Heart right ventricle (tissue), 16 donors: ENCODE results near the gene PKD1L1. TPM values are rescaled to one million over a fixed set of nuclear protein-coding genes. Genes with fewer than 3 reads are reported as not detected.

ENCODE experiments used
- ATAC-seq, 8 donors: fragments of 200-7000 bp; cut with Tn5 transposase; one replicate each; pipeline ENCODE4 v1.9.1; 2020; ENCODE audit warnings: mild to moderate bottlenecking in 8 of 8, moderate library complexity in 8 of 8, moderate number of reproducible peaks in 1 of 8
- DNase-seq, 2 donors: peaks; one replicate each; pipeline ENCODE4 v3.0.0-alpha.2; 2020
- H3K27ac ChIP-seq, 10 donors: fragments of 200-600 bp; sonication (generic) in 2 of 10; one replicate each; pipeline versions ENCODE4 v1.5.0 to v1.8.0; 2020 to 2022; ENCODE audit warnings: mild to moderate bottlenecking in 3 of 10
- H3K27me3 ChIP-seq, 7 donors: fragments of 200-600 bp; one replicate each; pipeline ENCODE4 v1.8.0; 2021 to 2022; ENCODE audit warnings: mild to moderate bottlenecking in 2 of 7
- H3K36me3 ChIP-seq, 9 donors: fragments of 200-600 bp; sonication (generic) in 1 of 9; one replicate each; pipeline versions ENCODE4 v1.5.0 to v1.8.0; 2020 to 2022; ENCODE audit warnings: mild to moderate bottlenecking in 2 of 9
- H3K4me1 ChIP-seq, 9 donors: fragments of 200-600 bp; sonication (generic) in 1 of 9; one replicate each; pipeline versions ENCODE4 v1.5.0 to v1.8.0; 2020 to 2022; ENCODE audit warnings: mild to moderate bottlenecking in 4 of 9
- H3K4me3 ChIP-seq, 10 donors: fragments of 200-600 bp; sonication (generic) in 2 of 10; one replicate each; pipeline versions ENCODE4 v1.5.0 to v1.8.0; 2020 to 2022; ENCODE audit warnings: mild to moderate bottlenecking in 7 of 10, moderate library complexity in 2 of 10
- H3K9me3 ChIP-seq, 11 donors: fragments of 200-600 bp in 10 of 11; sonication (generic) in 2 of 11; one replicate each; pipeline versions ENCODE4 v1.5.0 to v1.8.0; 2013 to 2022; ENCODE audit warnings: mild to moderate bottlenecking in 2 of 11, control low read depth in 1 of 11, moderate library complexity in 1 of 11
- WGBS, 2 donors: extraction: QIAGEN DNeasy Blood & Tissue Kit; methylation state at CpG; one replicate each; pipeline ENCODE4 v1.1.7; 2013; ENCODE audit warnings: inconsistent platforms in 1 of 2; 5-methylcytosine and 5-hydroxymethylcytosine counted together
- intact Hi-C, 10 donors: fragments of 100-400 bp; cut with DNase I; formaldehyde crosslinking; loops; one replicate each; pipeline versions ENCODE4 v1.11.1 to v1.14.2; 2022
- polyA plus RNA-seq, 2 donors: library from polyadenylated mRNA; stranded (reverse); fragments of 200-250 nt; gene quantifications; one replicate each; pipeline ENCODE4 v1.2.3, GENCODE V29; 2013
- total RNA-seq, 10 donors: library from RNA; stranded (reverse); fragmentation: NEBNext Ultra II Directional in 3 of 10; extraction: Animal tissue kit (Norgen Biotek cat#: 25700) in 3 of 10; gene quantifications; one replicate each; pipeline versions ENCODE4 v1.2.1 to v1.2.4, GENCODE V29; 2021 to 2023
- TF ChIP-seq, protein P1 (sequence below), 9 donors: fragments of 200-600 bp; sonication (generic) in 2 of 9; IDR thresholded peaks; one replicate each; pipeline versions ENCODE4 v1.5.0 to v1.8.0; 2021 to 2022; ENCODE audit warnings: antibody characterized with exemption in 9 of 9, mild to moderate bottlenecking in 5 of 9, moderate library complexity in 1 of 9
- donor health status: Arrhythmogenic right ventricular cardiomyopathy.
- donor health status: ischemic (EF 13 %, LVEDD 7.1; RV severe dilation, severe dysfunction).
- donor health status: healthy with polysubstance abuse.
- donor health status: DM: no; HTN: yes; CAD: no.
- donor health status: DM: no; HTN: no; CAD: no.
- donor health status: ischemic (EF 25% LVEDD 6.9; RV normal size, moderate dysfunction).
- donor health status: ischemic (EF 25% LVEDD 5.7; RV mildly dilated, moderate dysfunction).
- donor health status: healthy.
- donor health status: DM: yes; HTN: yes; CAD: no.
- donor health status: Ischemic cardiomyopathy.
- donor health status: ischemic (EF 35%, LVEDD 5.7; RV mildly dilated, moderate dysfunction).
- donor health status: nonischemic (EF 11% LVEDD 7.7; RV severe dilation, severe dysfunction).
- donor health status: DM: yes; HTN: yes; CAD: no.
- donor health status: PGD.
- donor health status: ischemic (EF 29% LVEDD 5.4; RV normal size, mild dysfunction).
- donor health status: nonischemic (EF 23%, LVEDD 6.1; RV moderate dilation, normal function).

The PKD1L1 gene
- total and polyA plus RNA-seq, 12 donors = 1.5 to 4.7 (median 2.4) TPM

GRCh38 chr7:47901542-47901941, 46.7 kb downstream of the PKD1L1 start:
- intact Hi-C loops = no loop called here

GRCh38 chr7:47897831-47898230, 50.4 kb downstream of the PKD1L1 start:
- no peak overlapping the region for H3K4me3 ChIP-seq
- 89 to 91% methylated on average over 4 of the region's 4 CpGs for WGBS, 2 donors
- DNase-seq (no peak), ATAC-seq (no peak)
- H3K27me3 ChIP-seq = no peaks in the 10 kb centered on the region
- H3K9me3 ChIP-seq = no peaks in the 10 kb centered on the region
- no peaks in the 10 kb centered on the region for H3K4me1 ChIP-seq
- peaks cover 0 to 34% (median 0%) of the 10 kb centered on the region in 9 donors for H3K36me3 ChIP-seq
- TF ChIP-seq, protein P1, sequence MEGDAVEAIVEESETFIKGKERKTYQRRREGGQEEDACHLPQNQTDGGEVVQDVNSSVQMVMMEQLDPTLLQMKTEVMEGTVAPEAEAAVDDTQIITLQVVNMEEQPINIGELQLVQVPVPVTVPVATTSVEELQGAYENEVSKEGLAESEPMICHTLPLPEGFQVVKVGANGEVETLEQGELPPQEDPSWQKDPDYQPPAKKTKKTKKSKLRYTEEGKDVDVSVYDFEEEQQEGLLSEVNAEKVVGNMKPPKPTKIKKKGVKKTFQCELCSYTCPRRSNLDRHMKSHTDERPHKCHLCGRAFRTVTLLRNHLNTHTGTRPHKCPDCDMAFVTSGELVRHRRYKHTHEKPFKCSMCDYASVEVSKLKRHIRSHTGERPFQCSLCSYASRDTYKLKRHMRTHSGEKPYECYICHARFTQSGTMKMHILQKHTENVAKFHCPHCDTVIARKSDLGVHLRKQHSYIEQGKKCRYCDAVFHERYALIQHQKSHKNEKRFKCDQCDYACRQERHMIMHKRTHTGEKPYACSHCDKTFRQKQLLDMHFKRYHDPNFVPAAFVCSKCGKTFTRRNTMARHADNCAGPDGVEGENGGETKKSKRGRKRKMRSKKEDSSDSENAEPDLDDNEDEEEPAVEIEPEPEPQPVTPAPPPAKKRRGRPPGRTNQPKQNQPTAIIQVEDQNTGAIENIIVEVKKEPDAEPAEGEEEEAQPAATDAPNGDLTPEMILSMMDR (IDR thresholded peaks at IDR 0.05) = no peak
- no peak overlapping the region for H3K27ac ChIP-seq
- intact Hi-C loops = no loop called here

More at GRCh38 chr7:47901542-47901941, 46.7 kb downstream of the PKD1L1 start:
- no peak overlapping the region for H3K27ac ChIP-seq
- no peak for ATAC-seq
- no peaks in the 10 kb centered on the region for H3K4me1 ChIP-seq
- H3K36me3 ChIP-seq = peaks cover 0 to 50% (median 0%) of the 10 kb centered on the region in 9 donors
- 86% methylated on average over 11 of the region's 11 CpGs for WGBS, 2 donors
- H3K27me3 ChIP-seq = no peaks in the 10 kb centered on the region
- H3K9me3 ChIP-seq = no peaks in the 10 kb centered on the region
- DNase-seq = no peak
- H3K4me3 ChIP-seq = no peak overlapping the region
- TF ChIP-seq, protein P1 (IDR thresholded peaks at IDR 0.05) = no peak

DNA sequence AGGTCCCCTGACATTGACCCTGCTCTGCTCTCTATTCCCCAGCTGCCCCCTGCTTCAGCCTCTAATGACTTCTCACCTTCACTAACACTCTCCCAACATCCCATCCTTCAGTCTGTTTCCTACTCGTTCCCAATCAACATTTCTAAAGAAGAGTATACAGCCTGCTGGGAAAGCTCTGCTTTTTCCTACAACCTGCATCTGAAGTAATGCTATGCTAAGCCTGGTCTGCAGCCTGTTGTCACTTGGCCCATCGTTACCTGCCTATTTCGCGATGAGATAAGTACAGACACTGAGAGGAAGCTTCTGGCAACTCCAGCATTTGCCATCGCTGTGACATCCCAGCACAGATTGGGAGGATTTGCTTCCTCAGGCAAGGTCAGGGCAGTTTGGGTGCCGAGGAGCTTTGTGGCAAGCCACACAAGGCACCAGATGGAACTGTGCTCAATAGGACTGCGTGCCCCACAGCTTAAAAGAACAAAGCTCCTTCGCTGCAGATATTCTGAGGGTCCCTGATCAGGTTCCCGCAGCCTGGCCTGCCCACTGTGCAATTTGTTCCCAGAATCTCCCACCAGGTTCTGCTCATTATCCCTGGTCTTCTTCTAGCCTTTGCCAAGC, 51.4 kb downstream of the PKD1L1 start:
- Histone ChIP-seq H3K27ac (no peak overlapping the region), H3K36me3 (peaks cover 0 to 33% (median 0%) of the 10 kb centered on the region in 9 donors), H3K4me1 (no peaks in the 10 kb centered on the region), H3K4me3 (no peak overlapping the region), H3K27me3 (no peaks in the 10 kb centered on the region), H3K9me3 (no peaks in the 10 kb centered on the region)
- TF ChIP-seq, protein P1 (IDR thresholded peaks at IDR 0.05) = no peak
- 68 to 80% methylated on average over 9 of the region's 9 CpGs for WGBS, 2 donors
- DNase-seq (no peak), ATAC-seq (no peak)
- intact Hi-C loops = no loop called here

DNA sequence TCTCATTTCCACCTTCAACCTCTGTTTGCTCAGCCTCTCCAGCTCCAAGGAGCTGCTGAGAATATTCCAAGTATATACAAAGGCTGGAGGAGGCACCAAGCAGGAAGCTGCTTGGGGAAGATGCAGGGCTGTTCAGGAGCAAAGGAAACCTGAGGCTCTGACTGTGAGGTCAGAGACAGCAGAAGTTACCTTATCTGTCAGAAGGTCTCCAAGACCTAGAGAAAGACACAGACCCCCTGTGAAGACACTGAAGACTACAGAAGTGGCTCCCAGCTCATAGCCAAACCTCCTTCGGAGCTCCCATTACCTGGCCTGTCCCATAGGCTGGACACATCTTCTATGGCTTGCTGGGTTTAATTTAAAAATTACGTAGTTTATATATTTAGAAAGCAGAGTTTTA, 53.2 kb downstream of the PKD1L1 start:
- Histone ChIP-seq H3K9me3 (no peaks in the 10 kb centered on the region), H3K27ac (no peak overlapping the region), H3K27me3 (no peaks in the 10 kb centered on the region), H3K4me1 (peaks cover 0 to 4% (median 0%) of the 10 kb centered on the region in 9 donors), H3K4me3 (no peak overlapping the region), H3K36me3 (peaks cover 0 to 37% (median 0%) of the 10 kb centered on the region in 9 donors)
- ATAC-seq (no peak), DNase-seq (no peak)
- intact Hi-C loops = no loop called here
- 81 to 89% methylated on average over 2 of the region's 2 CpGs for WGBS, 2 donors
- TF ChIP-seq, protein P1 (IDR thresholded peaks at IDR 0.05) = no peak
